MCF 10A (cell line): ENCODE data around the gene FOXD4L1. TPM values are rescaled to one million over a fixed set of nuclear protein-coding genes. Genes with fewer than 3 reads are reported as not detected.
"Not testable (repeated sequence)": the region's sequence is repeated elsewhere in the genome, so short reads cannot be mapped to it uniquely, and the experiment has no call there.

Experiments used
- BruUV-seq: library from RNA; stranded (reverse); fragments of 400-500 nt; replicated peaks from 2 replicates; lab custom pipeline; 2021; lab: Mats Ljungman, UMichigan
- CTCF ChIA-PET: fragments of 300-600 bp; sonication (Branson Sonifier 250); formaldehyde crosslinking; extraction: SDS; loops from one replicate; lab custom pipeline; 2021; ENCODE audit warnings: antibody characterized with exemption, inconsistent platforms; lab: Yijun Ruan, JAX
- POLR2A ChIA-PET: fragments of 300-600, 350-650 bp; sonication (Branson Sonifier 250); formaldehyde crosslinking; extraction: SDS; loops from one replicate; lab custom pipeline; 2020; ENCODE audit warnings: antibody characterized with exemption, inconsistent platforms; lab: Yijun Ruan, JAX
- DNase-seq: peaks from one replicate; pipeline ENCODE4 v3.0.0-alpha.2; 2018; ENCODE audit not compliant: unreplicated experiment
- H3K27ac Mint-ChIP-seq: one replicate; pipeline ENCODE4 v1.8.0; 2022; ENCODE audit warnings: mild to moderate bottlenecking, low read depth, mixed read lengths; ENCODE audit not compliant: unreplicated experiment
- H3K27me3 Mint-ChIP-seq: one replicate; pipeline ENCODE4 v1.8.0; 2022; ENCODE audit warnings: mixed read lengths; ENCODE audit not compliant: insufficient read depth, unreplicated experiment
- H3K36me3 Mint-ChIP-seq: one replicate; pipeline ENCODE4 v1.8.0; 2022; ENCODE audit warnings: mild to moderate bottlenecking, moderate library complexity, mixed read lengths; ENCODE audit not compliant: insufficient read depth, unreplicated experiment
- H3K4me1 Mint-ChIP-seq: one replicate; pipeline ENCODE4 v1.8.0; 2022; ENCODE audit warnings: mixed read lengths; ENCODE audit not compliant: insufficient read depth, unreplicated experiment
- H3K4me3 Mint-ChIP-seq: one replicate; pipeline ENCODE4 v1.8.0; 2022; ENCODE audit warnings: mild to moderate bottlenecking, moderate library complexity, mixed read lengths; ENCODE audit not compliant: unreplicated experiment
- H3K9me3 Mint-ChIP-seq: one replicate; pipeline ENCODE4 v1.8.0; 2022; ENCODE audit warnings: mixed read lengths; ENCODE audit not compliant: unreplicated experiment
- intact Hi-C: fragments of 100-400 bp; cut with micrococcal nuclease; formaldehyde crosslinking; loops from 2 replicates; pipeline ENCODE4 v1.14.1; 2022
- total RNA-seq: library from RNA; stranded (reverse); gene quantifications from 2 replicates; pipeline ENCODE4 v1.2.3, GENCODE V29; 2022

The FOXD4L1 gene
- total RNA-seq, 1 experiment from 2014 or later, result 0.63 TPM

DNA sequence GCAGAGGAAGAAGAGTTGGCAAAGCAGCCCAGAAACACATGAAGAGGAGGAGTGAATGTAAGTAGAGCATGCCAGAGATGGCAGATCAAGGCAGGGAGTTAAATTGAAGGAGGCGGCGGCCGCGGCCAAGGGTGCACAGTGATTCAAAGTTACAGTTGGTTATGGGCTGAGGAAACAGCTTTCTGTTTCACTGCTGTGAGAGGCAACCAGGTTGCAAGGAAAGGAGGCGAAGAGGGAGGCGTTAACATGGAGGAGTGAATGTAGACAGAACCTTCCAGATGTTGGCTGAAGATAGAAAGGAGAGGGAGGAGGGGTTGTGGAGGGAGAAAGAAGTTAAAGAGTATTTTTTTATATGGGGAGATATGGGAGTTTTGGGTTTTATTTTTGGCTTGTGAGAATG is 22.4 kb downstream of the FOXD4L1 start:
- BruUV-seq, H3K27me3 Mint-ChIP-seq, H3K36me3 Mint-ChIP-seq, H3K4me3 Mint-ChIP-seq, H3K27ac Mint-ChIP-seq, DNase-seq, H3K4me1 Mint-ChIP-seq, CTCF ChIA-PET, POLR2A ChIA-PET, H3K9me3 Mint-ChIP-seq, intact Hi-C loops: not testable (repeated sequence)

DNA sequence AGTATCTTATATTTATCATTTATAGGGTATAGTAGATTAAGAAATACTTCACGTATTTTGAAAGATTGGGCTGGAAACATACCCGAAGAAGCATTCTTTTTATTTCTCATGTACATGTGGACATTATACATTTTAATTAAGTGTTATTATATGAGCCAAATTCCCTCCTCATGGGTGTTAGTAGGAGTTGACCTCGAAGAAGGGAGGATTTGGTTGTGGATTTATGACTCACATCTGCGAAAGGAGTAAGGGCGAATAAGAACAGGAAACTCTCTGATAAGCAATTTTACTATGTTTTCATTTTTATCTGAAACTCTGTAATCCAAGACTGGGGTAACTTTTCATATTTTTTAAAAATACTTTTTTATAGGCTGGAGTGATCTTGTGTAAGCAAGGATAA is 23.0 kb downstream of the FOXD4L1 start:
- H3K4me1 Mint-ChIP-seq, BruUV-seq, H3K9me3 Mint-ChIP-seq, intact Hi-C loops, H3K36me3 Mint-ChIP-seq, H3K27ac Mint-ChIP-seq, DNase-seq, CTCF ChIA-PET, H3K4me3 Mint-ChIP-seq, POLR2A ChIA-PET, H3K27me3 Mint-ChIP-seq: not testable (repeated sequence)

DNA sequence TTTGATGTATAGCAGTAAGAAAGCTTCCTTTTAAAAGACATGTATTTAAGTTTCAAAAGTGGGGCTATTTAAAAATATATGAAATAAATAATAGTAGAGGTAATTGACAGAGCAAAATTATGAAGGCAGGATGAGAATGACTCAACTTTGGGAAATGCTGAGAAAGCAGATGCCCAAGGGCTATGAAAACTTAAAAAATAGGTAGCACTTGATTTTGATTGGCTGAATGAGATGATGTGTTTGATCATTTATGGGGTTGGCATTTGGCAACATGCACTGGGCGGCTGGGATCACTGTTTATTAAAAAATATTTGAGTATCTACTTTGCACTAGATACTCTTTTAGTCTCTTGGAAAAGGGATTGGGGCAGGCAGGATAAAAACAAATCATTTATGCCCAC is 26.5 kb downstream of the FOXD4L1 start:
- BruUV-seq, H3K36me3 Mint-ChIP-seq, DNase-seq, POLR2A ChIA-PET, CTCF ChIA-PET, H3K4me1 Mint-ChIP-seq, intact Hi-C loops, H3K9me3 Mint-ChIP-seq, H3K4me3 Mint-ChIP-seq, H3K27ac Mint-ChIP-seq, H3K27me3 Mint-ChIP-seq: not testable (repeated sequence)

DNA sequence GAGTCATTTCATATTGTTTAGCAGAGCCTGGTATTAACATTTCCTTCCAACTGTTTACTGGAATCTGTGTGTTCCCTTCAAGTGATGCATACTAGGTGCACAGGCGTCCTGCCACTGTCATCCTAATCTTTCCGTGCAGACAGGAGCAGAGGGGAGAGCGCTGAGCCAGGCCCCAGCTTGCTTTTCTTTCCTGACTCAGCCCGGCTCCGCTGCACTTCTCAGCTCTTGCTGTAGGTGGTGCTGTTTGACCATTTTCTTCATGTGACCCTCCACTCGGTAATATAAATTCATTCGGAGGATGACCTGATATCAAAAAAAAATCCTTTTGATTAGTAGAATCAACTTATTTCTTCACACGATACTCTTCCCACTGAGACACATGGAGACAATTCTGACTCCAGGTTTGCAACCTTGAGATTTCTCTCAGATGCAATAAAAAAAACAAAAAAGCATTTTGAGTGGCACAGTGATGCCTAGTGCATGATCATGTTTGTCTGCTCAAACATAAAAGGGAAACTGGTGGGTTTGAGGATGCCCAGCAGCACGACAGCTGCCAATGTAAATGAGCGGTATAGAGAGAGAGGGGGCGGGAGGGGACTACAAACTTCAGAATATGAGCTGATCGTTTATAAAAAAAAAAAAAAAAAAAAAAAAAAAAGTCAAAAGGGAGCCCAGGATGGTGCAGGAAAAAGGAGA is 29.0 kb downstream of the FOXD4L1 start:
- POLR2A ChIA-PET, H3K4me3 Mint-ChIP-seq, intact Hi-C loops, CTCF ChIA-PET, H3K36me3 Mint-ChIP-seq, H3K9me3 Mint-ChIP-seq, DNase-seq, H3K27ac Mint-ChIP-seq, BruUV-seq, H3K27me3 Mint-ChIP-seq, H3K4me1 Mint-ChIP-seq: not testable (repeated sequence)

DNA sequence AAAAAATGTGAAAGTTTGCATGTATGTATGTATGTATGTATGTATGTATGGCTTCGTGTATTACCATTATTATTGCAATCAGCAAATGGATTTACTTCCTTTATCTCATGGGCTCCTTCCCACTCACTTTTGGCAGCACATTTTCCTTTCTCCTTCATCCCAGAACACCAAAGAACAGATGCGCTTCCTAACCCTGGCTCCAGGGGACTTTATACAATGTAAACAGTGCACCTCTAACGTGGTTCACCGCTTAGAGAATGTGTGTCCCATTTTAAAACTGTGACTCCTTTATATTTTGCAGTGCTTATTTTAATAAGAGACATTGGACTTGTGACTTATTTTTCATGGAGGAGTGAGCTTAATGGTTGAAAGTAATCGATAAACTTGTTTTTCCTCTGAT is 29.7 kb downstream of the FOXD4L1 start:
- H3K4me3 Mint-ChIP-seq, BruUV-seq, H3K27me3 Mint-ChIP-seq, H3K36me3 Mint-ChIP-seq, DNase-seq, POLR2A ChIA-PET, H3K27ac Mint-ChIP-seq, H3K4me1 Mint-ChIP-seq, intact Hi-C loops, CTCF ChIA-PET, H3K9me3 Mint-ChIP-seq: not testable (repeated sequence)

DNA sequence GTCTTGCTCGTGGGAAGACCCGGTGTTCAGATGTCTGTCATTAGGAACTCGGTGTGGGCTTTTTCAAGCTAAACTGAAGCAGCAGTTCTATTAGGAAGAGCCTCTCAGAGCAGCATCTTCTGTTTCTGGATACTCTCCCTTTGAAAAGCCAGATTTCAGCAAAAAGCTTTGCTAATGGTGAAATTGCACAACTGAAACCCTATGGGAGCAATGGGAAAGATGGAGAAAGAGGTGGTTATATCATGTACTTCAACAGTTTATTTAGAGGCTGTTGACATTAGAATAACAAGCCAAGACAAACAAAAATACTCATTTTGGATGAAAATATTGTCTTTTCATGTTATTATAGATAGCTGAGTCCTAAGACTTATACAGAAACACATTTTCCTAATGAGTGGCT is 30.4 kb downstream of the FOXD4L1 start:
- POLR2A ChIA-PET, DNase-seq, H3K36me3 Mint-ChIP-seq, H3K27ac Mint-ChIP-seq, H3K4me1 Mint-ChIP-seq, intact Hi-C loops, CTCF ChIA-PET, H3K4me3 Mint-ChIP-seq, BruUV-seq, H3K9me3 Mint-ChIP-seq, H3K27me3 Mint-ChIP-seq: not testable (repeated sequence)

DNA sequence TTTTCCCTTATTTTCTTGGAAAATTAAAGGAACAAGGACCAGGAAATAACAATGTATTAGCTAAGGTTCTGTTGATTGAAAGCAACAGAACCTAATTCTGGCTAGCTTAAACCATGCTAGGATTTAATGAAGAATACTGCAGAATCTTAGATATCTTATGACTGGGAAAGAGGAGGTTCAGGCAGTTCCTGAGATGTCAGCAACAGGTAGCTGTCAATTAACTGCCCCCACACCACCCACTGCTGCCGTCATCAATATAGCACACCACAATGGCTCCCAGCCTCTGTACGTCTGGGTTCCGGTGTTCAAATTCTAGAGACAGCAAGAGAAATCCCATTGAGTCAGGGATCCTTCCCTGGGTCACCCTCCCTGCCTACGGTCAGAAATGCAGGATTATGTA is 34.5 kb downstream of the FOXD4L1 start:
- H3K9me3 Mint-ChIP-seq, H3K27ac Mint-ChIP-seq, H3K4me1 Mint-ChIP-seq, intact Hi-C loops, DNase-seq, POLR2A ChIA-PET, H3K4me3 Mint-ChIP-seq, H3K27me3 Mint-ChIP-seq, BruUV-seq, H3K36me3 Mint-ChIP-seq, CTCF ChIA-PET: not testable (repeated sequence)

DNA sequence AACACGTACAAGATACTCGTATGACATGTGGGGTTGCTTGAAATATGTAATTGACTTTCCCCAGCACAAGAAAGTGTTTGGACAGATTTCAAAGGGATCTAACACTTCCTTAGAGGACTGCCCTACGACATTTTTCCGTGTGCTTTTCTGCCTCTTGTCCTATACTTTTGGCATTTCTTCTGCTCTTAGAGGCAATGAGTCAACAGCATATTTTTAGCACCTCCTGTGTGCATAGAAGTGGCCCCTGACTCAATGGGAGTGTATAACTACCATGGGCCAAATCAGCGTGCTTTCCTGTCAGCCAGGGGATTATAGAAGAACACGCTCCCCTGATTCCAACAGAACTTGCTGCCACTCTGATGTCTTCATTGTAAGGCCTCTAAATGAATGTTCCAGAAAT is 38.1 kb downstream of the FOXD4L1 start:
- H3K27me3 Mint-ChIP-seq, intact Hi-C loops, H3K36me3 Mint-ChIP-seq, H3K4me1 Mint-ChIP-seq, H3K9me3 Mint-ChIP-seq, H3K27ac Mint-ChIP-seq, DNase-seq, CTCF ChIA-PET, BruUV-seq, POLR2A ChIA-PET, H3K4me3 Mint-ChIP-seq: not testable (repeated sequence)

DNA sequence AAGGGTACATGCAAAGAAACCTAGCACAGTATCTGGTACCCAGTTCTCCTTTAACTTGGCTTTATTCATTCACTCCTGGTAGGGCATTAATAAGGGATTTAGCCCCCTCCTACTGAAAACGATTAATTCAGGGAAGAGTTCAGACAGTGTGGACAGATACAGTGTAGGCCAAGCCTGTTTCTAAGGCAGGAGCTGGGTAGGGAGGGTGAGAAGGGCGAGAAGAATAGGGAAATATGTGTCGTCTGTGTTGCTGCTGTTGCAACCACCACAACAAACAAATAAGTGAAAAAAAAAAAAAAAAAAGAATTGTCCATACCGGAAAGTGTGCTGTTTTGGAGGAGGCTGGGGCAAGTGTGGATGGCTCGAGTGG is 42.4 kb downstream of the FOXD4L1 start:
- CTCF ChIA-PET, H3K27me3 Mint-ChIP-seq, H3K27ac Mint-ChIP-seq, BruUV-seq, H3K36me3 Mint-ChIP-seq, POLR2A ChIA-PET, intact Hi-C loops, H3K4me1 Mint-ChIP-seq, DNase-seq, H3K9me3 Mint-ChIP-seq: not testable (repeated sequence)
- peak overlapping the region; percentile 64 for H3K4me3 Mint-ChIP-seq
